ENCODE results near the gene FOXP3.

DNA sequence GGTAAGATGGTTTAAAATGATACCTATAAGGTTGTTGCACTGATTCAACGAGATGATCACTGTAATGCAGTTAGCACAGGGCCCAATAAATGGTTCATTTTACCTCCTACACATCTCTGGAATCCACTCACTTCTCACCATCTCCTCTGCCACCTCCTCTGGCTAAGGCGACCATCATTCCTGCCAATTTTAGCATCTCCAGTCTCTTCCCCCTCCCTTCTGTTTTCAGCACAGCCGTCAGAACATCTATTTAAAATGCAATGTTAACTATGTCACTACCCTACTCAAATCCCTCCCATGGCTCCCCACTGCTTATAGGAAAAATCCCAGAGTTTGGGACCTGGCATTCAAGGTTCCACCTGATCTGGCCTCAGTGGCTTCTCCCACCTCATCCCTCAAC, 61.0 kb downstream of the FOXP3 start:
- TF ChIP-seq POLR2AphosphoS5 (IDR thresholded peaks at IDR 0.05; ENCODE audit: low read depth, low read length) (no peak), TAF1 (IDR thresholded peaks at IDR 0.05; ENCODE audit: borderline replicate concordance, low read depth, low read length) (no peak)
